HepG2 (cell line): ENCODE results near the gene PLPPR5.
"Not testable (repeated sequence)": the region's sequence is repeated elsewhere in the genome, so short reads cannot be mapped to it uniquely, and the experiment has no call there.

Experiments
- FOXP1 ChIP-seq, 2 experiments: fragments of 450-650 bp in 1 of 2; IDR thresholded peaks; 2 replicates each; pipeline ENCODE4 v1.6.1; 2017 to 2018; ENCODE audit warnings: antibody characterized with exemption in 1 of 2
- KDM1A ChIP-seq: IDR thresholded peaks from 2 replicates; pipeline ENCODE4 v1.6.1; 2016; ENCODE audit warnings: missing compliant biosample characterization
- RAD21 ChIP-seq: fragments of 450-650 bp; formaldehyde crosslinking; IDR thresholded peaks from 2 replicates; pipeline ENCODE4 v1.5.0; 2020; ENCODE audit warnings: mild to moderate bottlenecking
- RBM39 ChIP-seq: fragments of 200-400 bp; formaldehyde crosslinking; IDR thresholded peaks from one replicate; pipeline ENCODE4 v1.6.1; 2018; ENCODE audit warnings: antibody characterized with exemption, mild to moderate bottlenecking, low read depth, low read length; ENCODE audit not compliant: poor library complexity, severe bottlenecking
- ZBTB21 ChIP-seq: sonication (generic); formaldehyde crosslinking; IDR thresholded peaks from 2 replicates; pipeline ENCODE4 v1.4.0; 2020; ENCODE audit warnings: missing genetic modification reagents

DNA sequence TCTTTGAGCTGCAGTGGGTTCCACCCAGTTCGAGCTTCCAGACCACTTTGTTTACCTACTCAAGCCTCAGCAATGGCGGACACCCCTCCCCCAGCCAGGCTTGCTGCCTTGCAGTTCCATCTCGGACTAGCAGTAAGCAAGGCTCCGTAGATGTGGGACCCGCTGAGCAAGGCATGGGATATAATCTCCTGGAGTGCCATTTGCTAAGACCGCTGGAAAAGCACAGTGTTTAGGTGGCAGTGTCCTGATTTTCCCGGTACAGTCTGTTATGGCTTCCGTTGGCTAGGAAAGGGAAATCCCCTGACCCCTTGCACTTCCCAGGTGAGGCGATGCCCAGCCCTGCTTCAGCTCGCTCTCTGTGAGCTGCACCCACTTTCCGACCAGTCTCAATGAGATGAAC lies 123.4 kb downstream of the PLPPR5 start:
- not testable (repeated sequence) for TF ChIP-seq RBM39; FOXP1 (IDR thresholded peaks at IDR 0.05); FOXP1 (CRISPR knock-in tag; IDR thresholded peaks at IDR 0.05); RAD21; ZBTB21 (CRISPR knock-in tag); KDM1A (CRISPR knock-in tag)
